Liver (tissue), 9 donors: ENCODE data around the gene TEX44. TPM values are rescaled to one million over a fixed set of nuclear protein-coding genes. Genes with fewer than 3 reads are reported as not detected.
"Not testable (repeated sequence)": the region's sequence is repeated elsewhere in the genome, so short reads cannot be mapped to it uniquely, and the experiment has no call there.

ENCODE experiments used
- DNase-seq: peaks from one replicate; pipeline ENCODE4 v3.0.0-alpha.2; 2017; ENCODE audit warnings: low spot score
- H3K27ac ChIP-seq, 2 donors: one replicate each; pipeline ENCODE4 v1.7.0; 2013; ENCODE audit warnings: inconsistent platforms in 2 of 2, low read length in 2 of 2, control low read depth in 1 of 2, low read depth in 1 of 2, mild to moderate bottlenecking in 1 of 2
- H3K27me3 ChIP-seq, 4 donors: one replicate each; pipeline versions ENCODE4 v1.6.1 to v1.7.0; 2013; ENCODE audit warnings: low read length in 3 of 4, inconsistent platforms in 1 of 4, mild to moderate bottlenecking in 1 of 4, moderate library complexity in 1 of 4; ENCODE audit not compliant: control insufficient read depth in 4 of 4, insufficient read depth in 4 of 4
- H3K36me3 ChIP-seq, 4 donors: one replicate each; pipeline versions ENCODE4 v1.6.1 to v1.7.0; 2013; ENCODE audit warnings: low read length in 3 of 4, mild to moderate bottlenecking in 3 of 4, low read depth in 1 of 4, moderate library complexity in 1 of 4; ENCODE audit not compliant: control insufficient read depth in 4 of 4, insufficient read depth in 3 of 4
- H3K4me1 ChIP-seq, 4 donors: one replicate each; pipeline versions ENCODE4 v1.6.1 to v1.7.0; 2013; ENCODE audit warnings: low read length in 3 of 4, mild to moderate bottlenecking in 3 of 4, moderate library complexity in 1 of 4; ENCODE audit not compliant: control insufficient read depth in 4 of 4, insufficient read depth in 4 of 4
- H3K4me3 ChIP-seq, 3 donors: one replicate each; pipeline versions ENCODE4 v1.6.1 to v1.7.0; 2013; ENCODE audit warnings: low read length in 3 of 3, control low read depth in 1 of 3, low read depth in 1 of 3, mild to moderate bottlenecking in 1 of 3
- H3K9ac ChIP-seq, 2 donors: one replicate each; pipeline ENCODE4 v1.7.0; 2013; ENCODE audit warnings: low read length in 2 of 2, mild to moderate bottlenecking in 2 of 2, moderate library complexity in 2 of 2, control low read depth in 1 of 2, low read depth in 1 of 2
- H3K9me3 ChIP-seq, 4 donors: one replicate each; pipeline versions ENCODE4 v1.6.1 to v1.7.0; 2013; ENCODE audit warnings: low read length in 3 of 4; ENCODE audit not compliant: control insufficient read depth in 4 of 4
- CTCF ChIP-seq: fragments of 150-350 bp; IDR thresholded peaks from 2 replicates; pipeline ENCODE4 v1.5.1; 2017; ENCODE audit warnings: improper control_type of control experiment, low read depth, low read length; ENCODE audit not compliant: missing input control
- EGR1 ChIP-seq, 2 donors: IDR thresholded peaks; 2 replicates each; pipeline ENCODE4 v1.6.1; 2016 to 2018; ENCODE audit warnings: antibody characterized with exemption in 2 of 2, low read depth in 2 of 2
- FOXA1 ChIP-seq: IDR thresholded peaks from 2 replicates; pipeline ENCODE4 v1.6.1; 2016; ENCODE audit warnings: antibody characterized with exemption
- FOXA2 ChIP-seq: IDR thresholded peaks from 2 replicates; pipeline ENCODE4 v1.6.1; 2016; ENCODE audit warnings: antibody characterized with exemption
- GABPA ChIP-seq, 2 donors: IDR thresholded peaks in 1 of 2; conservative IDR thresholded peaks in 1 of 2; 2 replicates each; pipeline ENCODE4 v1.6.1; 2016; ENCODE audit warnings: antibody characterized with exemption in 2 of 2, mild to moderate bottlenecking in 1 of 2, moderate library complexity in 1 of 2
- HNF4A ChIP-seq, 2 donors: conservative IDR thresholded peaks; 2 replicates each; pipeline ENCODE4 v1.6.1; 2016; ENCODE audit warnings: antibody characterized with exemption in 2 of 2, mild to moderate bottlenecking in 2 of 2
- HNF4G ChIP-seq: IDR thresholded peaks from 2 replicates; pipeline ENCODE4 v1.6.1; 2016; ENCODE audit warnings: antibody characterized with exemption
- JUND ChIP-seq, 2 donors: IDR thresholded peaks; 2 replicates each; pipeline ENCODE4 v1.6.1; 2016; ENCODE audit warnings: antibody characterized with exemption in 2 of 2
- MAX ChIP-seq: IDR thresholded peaks from 2 replicates; pipeline ENCODE4 v1.6.1; 2016; ENCODE audit warnings: antibody characterized with exemption
- RXRA ChIP-seq, 2 donors: IDR thresholded peaks; 2 replicates each; pipeline ENCODE4 v1.6.1; 2017 to 2018; ENCODE audit warnings: antibody characterized with exemption in 2 of 2, mild to moderate bottlenecking in 1 of 2
- TAF1 ChIP-seq: conservative IDR thresholded peaks from 2 replicates; pipeline ENCODE4 v1.6.1; 2016; ENCODE audit warnings: antibody characterized with exemption, mild to moderate bottlenecking
- YY1 ChIP-seq: IDR thresholded peaks from 2 replicates; pipeline ENCODE4 v1.6.1; 2016; ENCODE audit warnings: antibody characterized with exemption, mild to moderate bottlenecking
- WGBS: extraction: QIAGEN DNeasy Blood & Tissue Kit; methylation state at CpG from one replicate; pipeline ENCODE4 v1.1.7; 2013; 5-methylcytosine and 5-hydroxymethylcytosine counted together
- polyA plus RNA-seq, 2 donors: library from polyadenylated mRNA; stranded (reverse) in 1 of 2; unstranded in 1 of 2; fragments of 200-250 nt in 1 of 2; fragments of >200 nt in 1 of 2; fragmentation: Nextera tagmentation in 1 of 2; extraction: Ambion mirVana in 1 of 2; gene quantifications; one replicate each; pipeline versions ENCODE4 v1.2.1 to v1.2.3, GENCODE V29; 2013 to 2015
- total RNA-seq, 2 donors: library from RNA; depleted of rRNA; stranded (reverse); fragments of >200 nt; gene quantifications; one replicate each; pipeline ENCODE4 v1.2.3, GENCODE V29; 2014
- TF ChIP-seq, protein P1 (sequence below): IDR thresholded peaks from 2 replicates; pipeline ENCODE4 v1.6.1; 2016; ENCODE audit warnings: antibody characterized with exemption
- TF ChIP-seq, protein P2 (sequence below): IDR thresholded peaks from 2 replicates; pipeline ENCODE4 v1.6.1; 2016; ENCODE audit warnings: antibody characterized with exemption, mild to moderate bottlenecking
- TF ChIP-seq, protein P3 (sequence below): IDR thresholded peaks from 2 replicates; pipeline ENCODE4 v1.6.1; 2016; ENCODE audit warnings: antibody characterized with exemption
- donor health status: healthy.
- donor health status: healthy.
- donor health status: healthy.
- donor health status: healthy.
- donor health status: healthy.

TEX44 gene
- total and polyA plus RNA-seq, 4 donors = not detected

GRCh38 chr2:231583982-231584381 lies 8.7 kb upstream of the TEX44 start:
- DNase-seq = no peak

DNA sequence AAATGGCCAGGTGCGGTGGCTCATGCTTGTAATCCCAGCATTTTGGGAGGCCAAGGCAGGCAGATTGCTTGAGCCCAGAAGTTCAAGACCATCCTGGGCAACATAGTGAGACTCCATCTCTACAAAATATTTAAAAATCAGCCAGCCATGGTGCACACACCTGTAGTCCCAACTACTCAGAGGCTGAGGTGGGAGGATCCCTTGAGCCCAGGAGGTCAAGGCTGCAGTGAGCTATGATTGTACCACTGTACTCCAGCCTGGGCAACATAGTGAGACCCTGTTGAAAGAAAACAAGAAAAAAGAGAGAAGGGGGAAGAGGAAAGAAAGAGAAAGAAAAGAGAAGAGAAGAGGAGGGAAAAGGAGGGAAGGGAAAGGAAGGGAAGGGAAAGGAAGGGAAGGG lies 4.9 kb upstream of the TEX44 start:
- not testable (repeated sequence) for H3K9ac ChIP-seq, H3K27me3 ChIP-seq, H3K4me1 ChIP-seq, H3K9me3 ChIP-seq, H3K27ac ChIP-seq, DNase-seq, H3K36me3 ChIP-seq, H3K4me3 ChIP-seq
- WGBS = 96% methylated on average over 1 of the region's 1 CpG

More at GRCh38 chr2:231583982-231584381, 8.7 kb upstream of the TEX44 start:
- Histone ChIP-seq H3K27me3 (no peaks in the 10 kb centered on the region), H3K9me3 (no peaks in the 10 kb centered on the region), H3K4me3 (no peak overlapping the region), H3K36me3 (no peaks in the 10 kb centered on the region), H3K9ac (no peak overlapping the region), H3K27ac (no peak overlapping the region), H3K4me1 (no peaks in the 10 kb centered on the region)
- 62% methylated on average over 11 of the region's 11 CpGs for WGBS
- TF ChIP-seq TAF1 (no peak), CTCF (no peak), JUND (IDR thresholded peaks at IDR 0.05) (no peak), HNF4G (no peak), GABPA (IDR thresholded peaks at IDR 0.05 in 1 of 2, conservative IDR thresholded peaks at IDR 0.05 in 1 of 2) (no peak), FOXA1 (no peak), FOXA2 (no peak), YY1 (no peak), RXRA (IDR thresholded peaks at IDR 0.05) (no peak), EGR1 (IDR thresholded peaks at IDR 0.05; ENCODE audit: low read depth in 2 of 2) (no peak), HNF4A (conservative IDR thresholded peaks at IDR 0.05) (no peak), MAX (no peak)
- TF ChIP-seq, protein P1, sequence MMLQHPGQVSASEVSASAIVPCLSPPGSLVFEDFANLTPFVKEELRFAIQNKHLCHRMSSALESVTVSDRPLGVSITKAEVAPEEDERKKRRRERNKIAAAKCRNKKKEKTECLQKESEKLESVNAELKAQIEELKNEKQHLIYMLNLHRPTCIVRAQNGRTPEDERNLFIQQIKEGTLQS = no peak
- TF ChIP-seq, protein P2, sequence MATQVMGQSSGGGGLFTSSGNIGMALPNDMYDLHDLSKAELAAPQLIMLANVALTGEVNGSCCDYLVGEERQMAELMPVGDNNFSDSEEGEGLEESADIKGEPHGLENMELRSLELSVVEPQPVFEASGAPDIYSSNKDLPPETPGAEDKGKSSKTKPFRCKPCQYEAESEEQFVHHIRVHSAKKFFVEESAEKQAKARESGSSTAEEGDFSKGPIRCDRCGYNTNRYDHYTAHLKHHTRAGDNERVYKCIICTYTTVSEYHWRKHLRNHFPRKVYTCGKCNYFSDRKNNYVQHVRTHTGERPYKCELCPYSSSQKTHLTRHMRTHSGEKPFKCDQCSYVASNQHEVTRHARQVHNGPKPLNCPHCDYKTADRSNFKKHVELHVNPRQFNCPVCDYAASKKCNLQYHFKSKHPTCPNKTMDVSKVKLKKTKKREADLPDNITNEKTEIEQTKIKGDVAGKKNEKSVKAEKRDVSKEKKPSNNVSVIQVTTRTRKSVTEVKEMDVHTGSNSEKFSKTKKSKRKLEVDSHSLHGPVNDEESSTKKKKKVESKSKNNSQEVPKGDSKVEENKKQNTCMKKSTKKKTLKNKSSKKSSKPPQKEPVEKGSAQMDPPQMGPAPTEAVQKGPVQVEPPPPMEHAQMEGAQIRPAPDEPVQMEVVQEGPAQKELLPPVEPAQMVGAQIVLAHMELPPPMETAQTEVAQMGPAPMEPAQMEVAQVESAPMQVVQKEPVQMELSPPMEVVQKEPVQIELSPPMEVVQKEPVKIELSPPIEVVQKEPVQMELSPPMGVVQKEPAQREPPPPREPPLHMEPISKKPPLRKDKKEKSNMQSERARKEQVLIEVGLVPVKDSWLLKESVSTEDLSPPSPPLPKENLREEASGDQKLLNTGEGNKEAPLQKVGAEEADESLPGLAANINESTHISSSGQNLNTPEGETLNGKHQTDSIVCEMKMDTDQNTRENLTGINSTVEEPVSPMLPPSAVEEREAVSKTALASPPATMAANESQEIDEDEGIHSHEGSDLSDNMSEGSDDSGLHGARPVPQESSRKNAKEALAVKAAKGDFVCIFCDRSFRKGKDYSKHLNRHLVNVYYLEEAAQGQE = no peak
- TF ChIP-seq, protein P3, sequence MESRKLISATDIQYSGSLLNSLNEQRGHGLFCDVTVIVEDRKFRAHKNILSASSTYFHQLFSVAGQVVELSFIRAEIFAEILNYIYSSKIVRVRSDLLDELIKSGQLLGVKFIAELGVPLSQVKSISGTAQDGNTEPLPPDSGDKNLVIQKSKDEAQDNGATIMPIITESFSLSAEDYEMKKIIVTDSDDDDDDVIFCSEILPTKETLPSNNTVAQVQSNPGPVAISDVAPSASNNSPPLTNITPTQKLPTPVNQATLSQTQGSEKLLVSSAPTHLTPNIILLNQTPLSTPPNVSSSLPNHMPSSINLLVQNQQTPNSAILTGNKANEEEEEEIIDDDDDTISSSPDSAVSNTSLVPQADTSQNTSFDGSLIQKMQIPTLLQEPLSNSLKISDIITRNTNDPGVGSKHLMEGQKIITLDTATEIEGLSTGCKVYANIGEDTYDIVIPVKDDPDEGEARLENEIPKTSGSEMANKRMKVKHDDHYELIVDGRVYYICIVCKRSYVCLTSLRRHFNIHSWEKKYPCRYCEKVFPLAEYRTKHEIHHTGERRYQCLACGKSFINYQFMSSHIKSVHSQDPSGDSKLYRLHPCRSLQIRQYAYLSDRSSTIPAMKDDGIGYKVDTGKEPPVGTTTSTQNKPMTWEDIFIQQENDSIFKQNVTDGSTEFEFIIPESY = no peak
